H1 (cell line): Measurements from ENCODE around the gene SGCG.

Source experiments
- EZH2 ChIP-seq: fragments of 200-600 bp; sonication (generic); IDR thresholded peaks from 2 replicates; pipeline ENCODE4 v1.7.1; 2012; ENCODE audit warnings: low read depth, mild to moderate bottlenecking, moderate library complexity, low read length, inconsistent platforms; ENCODE audit not compliant: severe bottlenecking
- POLR2A ChIP-seq, 2 experiments: IDR thresholded peaks; 1 replicate in 1 of 2; 2 replicates in 1 of 2; pipeline ENCODE4 v1.6.1; 2011; ENCODE audit warnings: low read depth in 2 of 2, low read length in 2 of 2, mild to moderate bottlenecking in 2 of 2; ENCODE audit errors: control extremely low read depth in 1 of 2

- TF ChIP-seq EZH2 (no peak), POLR2A (IDR thresholded peaks at IDR 0.05; ENCODE audit: control extremely low read depth in 1 of 2, low read depth in 2 of 2, low read length in 2 of 2) (no peak)
Measured at GRCh38 chr13:23325191-23325590, 144.4 kb downstream of the SGCG start.
